Endodermal cell (in vitro differentiated cells): ENCODE data around the gene TRIM2. TPM values are rescaled to one million over a fixed set of nuclear protein-coding genes. Genes with fewer than 3 reads are reported as not detected.

Experiments
- DNase-seq: peaks from one replicate; pipeline ENCODE4 v3.0.0-alpha.2; 2017
- H3K27ac ChIP-seq: 2 replicates; pipeline ENCODE4 v1.5.1; 2013; ENCODE audit warnings: mild to moderate bottlenecking, low read depth, low read length, moderate library complexity
- H3K27me3 ChIP-seq: 2 replicates; pipeline ENCODE4 v1.6.1; 2013; ENCODE audit warnings: mild to moderate bottlenecking, low read length, moderate library complexity; ENCODE audit not compliant: insufficient read depth, control insufficient read depth, poor library complexity, severe bottlenecking
- H3K36me3 ChIP-seq: 2 replicates; pipeline ENCODE4 v1.7.0; 2013; ENCODE audit warnings: mild to moderate bottlenecking, low read length, moderate library complexity; ENCODE audit not compliant: control insufficient read depth, insufficient read depth
- H3K4me1 ChIP-seq: one replicate; pipeline ENCODE4 v1.7.0; 2013; ENCODE audit warnings: low read length; ENCODE audit not compliant: control insufficient read depth, insufficient read depth
- H3K4me3 ChIP-seq: 2 replicates; pipeline ENCODE4 v1.5.1; 2013; ENCODE audit warnings: mild to moderate bottlenecking, low read length, moderate library complexity
- H3K9ac ChIP-seq: 2 replicates; pipeline ENCODE4 v1.6.1; 2013; ENCODE audit warnings: mild to moderate bottlenecking, low read length, moderate library complexity; ENCODE audit not compliant: poor library complexity, severe bottlenecking; ENCODE audit errors: extremely low read depth
- H3K9me3 ChIP-seq: 2 replicates; pipeline ENCODE4 v1.6.1; 2013; ENCODE audit warnings: mild to moderate bottlenecking, low read length, moderate library complexity; ENCODE audit not compliant: control insufficient read depth
- H3K27ac Mint-ChIP-seq: 2 replicates; pipeline ENCODE4 v1.8.0; 2020; ENCODE audit warnings: mixed read lengths
- H3K27me3 Mint-ChIP-seq: 2 replicates; pipeline ENCODE4 v1.8.0; 2021; ENCODE audit warnings: mild to moderate bottlenecking, mixed read lengths; ENCODE audit not compliant: insufficient read depth
- H3K36me3 Mint-ChIP-seq: 2 replicates; pipeline ENCODE4 v1.8.0; 2020; ENCODE audit warnings: low read depth, mixed read lengths
- H3K4me1 Mint-ChIP-seq: 2 replicates; pipeline ENCODE4 v1.8.0; 2020; ENCODE audit warnings: mixed read lengths
- H3K4me3 Mint-ChIP-seq: 2 replicates; pipeline ENCODE4 v1.8.0; 2020; ENCODE audit warnings: mild to moderate bottlenecking, moderate library complexity, mixed read lengths
- H3K9me3 Mint-ChIP-seq: 2 replicates; pipeline ENCODE4 v1.8.0; 2020; ENCODE audit warnings: mild to moderate bottlenecking, mixed read lengths
- CTCF ChIP-seq: fragments of 200-600 bp; sonication (generic); conservative IDR thresholded peaks from 2 replicates; pipeline ENCODE4 v1.5.0; 2021; ENCODE audit warnings: antibody characterized with exemption, mild to moderate bottlenecking
- WGBS, 2 experiments: methylation state at CpG; one replicate each; pipeline versions ENCODE4 v1.1.5 to v1.1.7; 2013; ENCODE audit warnings: missing lambda C conversion rate in 2 of 2, mixed read lengths in 1 of 2; ENCODE audit not compliant: insufficient coverage in 1 of 2, insufficient read length in 1 of 2; 5-methylcytosine and 5-hydroxymethylcytosine counted together
- total RNA-seq, 2 donors: library from RNA; stranded (reverse); fragmentation: NEBNext Ultra II Directional in 1 of 2; extraction: Animal tissue kit (Norgen Biotek cat#: 25700) in 1 of 2; gene quantifications; 2 replicates in 1 of 2; 3 replicates in 1 of 2; pipeline ENCODE4 v1.2.1, GENCODE V29; 2021

TRIM2 gene
- total RNA-seq, 2 donors from 2014 or later: 31.8 to 56.1 TPM

- no peaks in the 10 kb centered on the region for H3K9me3 ChIP-seq
- H3K27ac Mint-ChIP-seq: no peak overlapping the region
- peaks cover 2% of the 10 kb centered on the region for H3K27me3 Mint-ChIP-seq
- peaks cover 6% of the 10 kb centered on the region for H3K4me1 ChIP-seq
- 87 to 100% methylated on average over 3 of the region's 3 CpGs for WGBS, 2 experiments
- no peaks in the 10 kb centered on the region for H3K9me3 Mint-ChIP-seq
- peaks cover 14% of the 10 kb centered on the region for H3K36me3 Mint-ChIP-seq
- H3K27ac ChIP-seq: no peak overlapping the region
- H3K4me3 ChIP-seq: no peak overlapping the region
- H3K4me3 Mint-ChIP-seq: no peak overlapping the region
- H3K4me1 Mint-ChIP-seq: peaks cover 14% of the 10 kb centered on the region
- H3K27me3 ChIP-seq: no peaks in the 10 kb centered on the region
- no peak for TF ChIP-seq CTCF
- no peak overlapping the region for H3K9ac ChIP-seq
- DNase-seq: no peak
- H3K36me3 ChIP-seq: peaks cover 34% of the 10 kb centered on the region
These were observed 47.9 kb downstream of the TRIM2 start for GRCh38 chr4:153252122-153252521.

- Histone ChIP-seq H3K4me1 (peaks cover 10% of the 10 kb centered on the region), H3K27ac (peak overlapping the region; percentile 55), H3K36me3 (peaks cover 34% of the 10 kb centered on the region), H3K4me3 (no peak overlapping the region), H3K9ac (no peak overlapping the region), H3K27me3 (no peaks in the 10 kb centered on the region), H3K9me3 (no peaks in the 10 kb centered on the region)
- Mint-ChIP-seq H3K4me3 (no peak overlapping the region), H3K27ac (no peak overlapping the region), H3K9me3 (no peaks in the 10 kb centered on the region), H3K4me1 (peaks cover 4% of the 10 kb centered on the region), H3K27me3 (peaks cover 2% of the 10 kb centered on the region), H3K36me3 (peaks cover 15% of the 10 kb centered on the region)
- no peak for DNase-seq
- WGBS, 2 experiments: 61 to 86% methylated on average over 3 of the region's 3 CpGs
- TF ChIP-seq CTCF: no peak
These were observed 51.0 kb downstream of the TRIM2 start for GRCh38 chr4:153255233-153255632.

GRCh38 chr4:153257151-153257620 lies 52.9 kb downstream of the TRIM2 start:
- Mint-ChIP-seq H3K4me3 (no peak overlapping the region), H3K27me3 (peaks cover 2% of the 10 kb centered on the region), H3K36me3 (peaks cover 27% of the 10 kb centered on the region), H3K9me3 (peaks cover 10% of the 10 kb centered on the region), H3K4me1 (peaks cover 4% of the 10 kb centered on the region), H3K27ac (no peak overlapping the region)
- H3K9me3 ChIP-seq: peaks cover 15% of the 10 kb centered on the region
- H3K9ac ChIP-seq: no peak overlapping the region
- H3K4me3 ChIP-seq: peak overlapping the region; percentile 67
- peak; percentile 88 for DNase-seq
- H3K27me3 ChIP-seq: no peaks in the 10 kb centered on the region
- WGBS, 2 experiments: 17 to 18% methylated on average over 4 to 11 of the region's 11 CpGs
- peaks cover 41% of the 10 kb centered on the region for H3K36me3 ChIP-seq
- no peak for TF ChIP-seq CTCF
- H3K27ac ChIP-seq: peak overlapping the region; percentile 94
- peaks cover 10% of the 10 kb centered on the region for H3K4me1 ChIP-seq
